ENCODE results near the gene METTL14. TPM values are rescaled to one million over a fixed set of nuclear protein-coding genes. Genes with fewer than 3 reads are reported as not detected.

Gene METTL14
- 10.5 to 19.1 TPM (median 16.4 TPM) in 5 replicates for total RNA-seq (2022; extraction: Qiagen RNA extraction; ENCODE audit: low read depth)

DNA sequence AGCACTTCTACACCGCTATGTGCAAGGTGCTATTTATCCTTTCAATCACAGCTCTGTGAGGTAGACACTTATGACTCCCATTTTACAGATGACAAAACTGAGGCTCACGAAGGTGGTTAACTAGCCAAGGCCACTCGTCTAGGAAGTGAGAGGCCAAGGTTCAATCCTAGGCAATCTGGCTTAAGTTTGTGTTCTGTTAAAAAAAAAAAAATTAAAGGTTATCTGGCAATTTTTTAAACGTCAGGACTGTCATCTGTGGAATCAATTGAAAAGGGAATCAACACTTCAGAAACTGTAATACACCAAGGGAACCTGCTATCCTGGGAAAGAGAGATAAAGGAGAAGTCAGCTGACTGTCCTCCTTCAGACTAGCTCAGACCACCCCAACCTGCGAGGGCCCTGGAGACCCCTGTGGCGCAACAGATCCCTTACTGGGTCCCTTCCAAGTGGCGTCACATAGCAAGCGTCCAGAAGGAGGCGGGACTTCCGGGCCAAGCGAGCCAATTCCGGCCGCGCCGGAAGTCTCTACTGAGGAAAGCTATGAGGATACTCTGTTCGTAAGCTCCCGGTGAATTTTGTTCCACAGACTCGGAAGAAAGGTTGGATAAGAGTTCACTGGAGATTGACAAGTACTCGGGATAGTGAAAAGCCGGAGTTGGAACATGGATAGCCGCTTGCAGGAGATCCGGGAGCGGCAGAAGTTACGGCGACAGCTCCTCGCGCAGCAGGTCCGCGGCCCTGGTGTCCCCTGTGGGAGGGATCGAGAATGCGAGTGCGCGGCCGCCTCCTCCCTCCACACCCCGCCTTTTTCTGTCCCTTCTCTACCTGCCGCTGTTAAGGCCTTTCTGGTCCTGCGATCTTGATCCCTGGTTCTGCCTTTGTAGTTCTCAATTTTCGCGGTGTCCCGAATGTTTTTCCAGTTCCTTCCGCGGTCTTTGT is at the start of gene METTL14:
Gene METTL14 (plus strand): TSS at position 520 of the 939 bp plus-strand sequence. CDS start 143 bp downstream, at position 663.

Other genes with a start within 250 kb of the METTL14 start
- gene SEC24D, start 150.7 kb downstream of the METTL14 start, total RNA-seq (2022; extraction: Qiagen RNA extraction; ENCODE audit: low read depth), result 14.5 to 18.2 TPM (median 17.8 TPM) in 5 replicates
- gene SYNPO2, start 203.5 kb downstream of the METTL14 start, total RNA-seq (2022; extraction: Qiagen RNA extraction; ENCODE audit: low read depth), result 1.1 to 1.8 TPM (median 1.5 TPM) in 5 replicates

All from A549 treated with CpdA at 1 μM for 4 hours (cell line).